GM19324 (cell line): ENCODE results near the gene ASTN2.

Source experiments
- ATAC-seq: cut with Tn5 transposase; IDR thresholded peaks from one replicate; pipeline ENCODE4 v1.9.1; 2021; ENCODE audit warnings: mild to moderate bottlenecking, moderate library complexity; ENCODE audit not compliant: unreplicated experiment, low FRiP score

Gene ASTN2

GRCh38 chr9:117306032-117306431 is 108.8 kb downstream of the ASTN2 start:
- no peak for ATAC-seq

- no peak for ATAC-seq
Measured at GRCh38 chr9:117305454-117305853, 109.4 kb downstream of the ASTN2 start.

- ATAC-seq: no peak
Measured at GRCh38 chr9:117304549-117304948, 110.3 kb downstream of the ASTN2 start.

- no peak for ATAC-seq
Measured at GRCh38 chr9:117303643-117304230, 111.1 kb downstream of the ASTN2 start.

GRCh38 chr9:117302487-117302886 is 112.4 kb downstream of the ASTN2 start:
- ATAC-seq: no peak

GRCh38 chr9:117300371-117301110 is 114.3 kb downstream of the ASTN2 start:
- no peak for ATAC-seq

GRCh38 chr9:117296453-117296852 is 118.4 kb downstream of the ASTN2 start:
- ATAC-seq: no peak

- no peak for ATAC-seq
Measured at GRCh38 chr9:117293206-117294114, 121.4 kb downstream of the ASTN2 start.

GRCh38 chr9:117290856-117291622 is 123.8 kb downstream of the ASTN2 start:
- ATAC-seq: no peak

- no peak for ATAC-seq
Measured at GRCh38 chr9:117290306-117290840, 124.5 kb downstream of the ASTN2 start.

- ATAC-seq: no peak
Measured at GRCh38 chr9:117286245-117286644, 128.6 kb downstream of the ASTN2 start.

GRCh38 chr9:117284414-117284813 is 130.4 kb downstream of the ASTN2 start:
- ATAC-seq: no peak

GRCh38 chr9:117282541-117282940 is 132.3 kb downstream of the ASTN2 start:
- no peak for ATAC-seq

- no peak for ATAC-seq
Measured at GRCh38 chr9:117278471-117279035, 136.3 kb downstream of the ASTN2 start.

GRCh38 chr9:117278020-117278419 is 136.8 kb downstream of the ASTN2 start:
- ATAC-seq: no peak

GRCh38 chr9:117276444-117276843 is 138.4 kb downstream of the ASTN2 start:
- ATAC-seq: no peak

GRCh38 chr9:117273612-117274011 is 141.2 kb downstream of the ASTN2 start:
- no peak for ATAC-seq

- no peak for ATAC-seq
Measured at GRCh38 chr9:117268847-117269446, 145.9 kb downstream of the ASTN2 start.

GRCh38 chr9:117266855-117267497 is 147.9 kb downstream of the ASTN2 start:
- no peak for ATAC-seq
